Activated T-helper 17 cell treated with anti-CD3 and anti-CD28 coated beads, Interleukin-2, amount 50 U/mL, for 72 hours (primary cell): ENCODE data around the gene NCOA1. TPM values are rescaled to one million over a fixed set of nuclear protein-coding genes. Genes with fewer than 3 reads are reported as not detected.

Experiments
- ATAC-seq: fragments of 150-1000 bp; cut with Tn5 transposase; replicated peaks from 2 replicates; pipeline ENCODE4 v1.10.0; 2021; ENCODE audit warnings: mild to moderate bottlenecking, moderate library complexity
- H3K27ac Mint-ChIP-seq: one replicate; pipeline ENCODE4 v1.8.0; 2022; ENCODE audit warnings: mixed read lengths
- H3K27me3 Mint-ChIP-seq: one replicate; pipeline ENCODE4 v1.8.0; 2022; ENCODE audit warnings: mixed read lengths
- H3K36me3 Mint-ChIP-seq: one replicate; pipeline ENCODE4 v1.8.0; 2022; ENCODE audit warnings: low read depth, mild to moderate bottlenecking, mixed read lengths
- H3K4me1 Mint-ChIP-seq: one replicate; pipeline ENCODE4 v1.8.0; 2022; ENCODE audit warnings: mixed read lengths
- H3K4me3 Mint-ChIP-seq: one replicate; pipeline ENCODE4 v1.8.0; 2022; ENCODE audit warnings: mild to moderate bottlenecking, mixed read lengths
- H3K9me3 Mint-ChIP-seq: one replicate; pipeline ENCODE4 v1.8.0; 2022; ENCODE audit warnings: mixed read lengths
- total RNA-seq, 2 donors: library from RNA; stranded (reverse); gene quantifications; one replicate each; pipeline ENCODE4 v1.2.3, GENCODE V29; 2022

The NCOA1 gene
- total RNA-seq, 2 donors from 2014 or later: 27.5 to 29.7 TPM

- Mint-ChIP-seq H3K9me3 (no peaks in the 10 kb centered on the region), H3K4me1 (peaks cover 62% of the 10 kb centered on the region), H3K4me3 (peak overlapping the region; percentile 30), H3K27ac (peak overlapping the region; percentile 66), H3K27me3 (no peaks in the 10 kb centered on the region), H3K36me3 (no peaks in the 10 kb centered on the region)
- no peak for ATAC-seq
Measured at GRCh38 chr2:24508878-24509277, 17.8 kb downstream of the NCOA1 start.

DNA sequence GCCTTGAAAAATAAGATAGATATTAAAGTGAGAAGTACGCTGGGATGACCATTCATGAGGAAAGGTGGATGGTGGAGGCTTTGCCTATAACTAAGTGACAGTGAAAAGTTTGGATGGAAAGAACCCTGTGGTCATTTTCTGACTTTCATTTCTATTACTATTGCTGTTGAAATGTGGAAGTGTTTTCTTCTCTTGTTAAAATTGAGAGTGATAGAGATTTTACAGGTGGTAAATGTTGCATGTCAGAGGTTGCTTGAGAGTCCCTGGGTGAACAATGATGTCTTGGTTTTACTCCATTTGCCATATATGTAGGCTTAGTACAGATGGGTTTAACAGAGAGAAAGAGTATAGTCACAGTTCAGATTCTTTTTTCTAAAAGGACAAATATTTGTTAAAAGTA lies 18.4 kb downstream of the NCOA1 start:
- Mint-ChIP-seq H3K9me3 (no peaks in the 10 kb centered on the region), H3K4me1 (peaks cover 59% of the 10 kb centered on the region), H3K4me3 (peak overlapping the region; percentile 30), H3K27ac (peak overlapping the region; percentile 66), H3K36me3 (no peaks in the 10 kb centered on the region), H3K27me3 (no peaks in the 10 kb centered on the region)
- ATAC-seq: peak; percentile 80

DNA sequence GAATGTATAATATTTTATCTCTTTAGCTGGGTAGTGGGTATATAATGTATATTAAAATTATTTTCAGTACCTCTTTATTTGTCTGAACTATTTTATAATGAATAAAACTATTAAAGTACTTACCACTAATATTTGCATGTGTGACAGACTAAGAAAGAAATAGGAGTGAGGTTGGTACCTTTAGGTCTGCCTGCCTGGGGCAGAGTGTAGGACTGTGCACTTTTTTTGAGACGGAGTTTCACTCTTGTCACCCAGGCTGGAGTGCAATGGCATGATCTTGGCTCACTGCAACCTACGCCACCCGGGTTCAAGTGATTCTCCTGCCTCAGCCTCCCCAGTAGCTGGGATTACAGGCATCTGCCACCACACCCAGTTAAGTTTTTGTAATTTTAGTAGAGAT lies 18.8 kb downstream of the NCOA1 start:
- Mint-ChIP-seq H3K9me3 (no peaks in the 10 kb centered on the region), H3K27me3 (no peaks in the 10 kb centered on the region), H3K27ac (peak overlapping the region; percentile 66), H3K4me3 (no peak overlapping the region), H3K4me1 (peaks cover 59% of the 10 kb centered on the region), H3K36me3 (no peaks in the 10 kb centered on the region)
- ATAC-seq: no peak

DNA sequence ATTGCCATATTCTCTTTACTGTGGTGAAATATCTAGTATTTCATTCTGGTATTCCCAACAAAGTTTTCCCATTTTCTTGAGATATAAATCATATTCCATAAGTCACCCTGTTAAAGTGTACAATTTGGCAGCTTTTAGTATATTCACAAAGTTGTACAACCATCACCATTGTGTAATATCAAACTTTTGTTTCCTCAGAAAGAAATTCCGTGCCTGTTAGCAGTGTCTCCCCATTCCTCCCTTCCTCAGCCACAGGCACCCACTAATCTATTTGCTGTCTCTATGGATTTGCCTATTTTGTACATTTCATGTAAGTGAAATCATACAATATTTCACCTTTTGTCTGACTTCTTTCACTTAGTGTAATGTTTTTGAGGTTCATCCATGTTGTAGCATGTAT lies 19.7 kb downstream of the NCOA1 start:
- Mint-ChIP-seq H3K27ac (no peak overlapping the region), H3K4me1 (peaks cover 60% of the 10 kb centered on the region), H3K27me3 (no peaks in the 10 kb centered on the region), H3K9me3 (no peaks in the 10 kb centered on the region), H3K4me3 (no peak overlapping the region), H3K36me3 (no peaks in the 10 kb centered on the region)
- no peak for ATAC-seq

DNA sequence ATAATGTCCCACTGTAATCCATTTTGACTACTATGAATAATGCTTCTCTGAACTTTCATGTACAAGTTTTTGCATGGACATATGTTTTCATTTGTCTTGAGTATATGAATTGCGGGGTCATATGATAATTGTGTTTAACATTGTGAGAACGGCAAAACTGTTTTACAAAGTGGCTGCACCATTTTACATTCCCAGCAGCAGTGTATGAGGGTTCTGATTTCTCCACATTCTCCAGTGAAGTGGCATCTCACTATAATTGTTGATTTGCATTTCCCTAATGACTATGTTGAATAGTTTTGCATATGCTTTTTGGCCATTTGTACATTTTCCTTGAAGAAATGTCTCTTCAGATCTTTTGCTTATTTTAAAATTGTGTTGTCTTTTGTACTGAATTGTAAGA lies 20.1 kb downstream of the NCOA1 start:
- Mint-ChIP-seq H3K27ac (peak overlapping the region; percentile 73), H3K27me3 (no peaks in the 10 kb centered on the region), H3K9me3 (no peaks in the 10 kb centered on the region), H3K4me3 (peak overlapping the region; percentile 54), H3K36me3 (no peaks in the 10 kb centered on the region), H3K4me1 (peaks cover 58% of the 10 kb centered on the region)
- ATAC-seq: no peak

- no peaks in the 10 kb centered on the region for H3K9me3 Mint-ChIP-seq
- peak overlapping the region; percentile 73 for H3K27ac Mint-ChIP-seq
- peaks cover 55% of the 10 kb centered on the region for H3K4me1 Mint-ChIP-seq
- peak overlapping the region; percentile 54 for H3K4me3 Mint-ChIP-seq
- ATAC-seq: peak; percentile 73
- no peaks in the 10 kb centered on the region for H3K27me3 Mint-ChIP-seq
- H3K36me3 Mint-ChIP-seq: no peaks in the 10 kb centered on the region
Measured at GRCh38 chr2:24511894-24512293, 20.8 kb downstream of the NCOA1 start.

DNA sequence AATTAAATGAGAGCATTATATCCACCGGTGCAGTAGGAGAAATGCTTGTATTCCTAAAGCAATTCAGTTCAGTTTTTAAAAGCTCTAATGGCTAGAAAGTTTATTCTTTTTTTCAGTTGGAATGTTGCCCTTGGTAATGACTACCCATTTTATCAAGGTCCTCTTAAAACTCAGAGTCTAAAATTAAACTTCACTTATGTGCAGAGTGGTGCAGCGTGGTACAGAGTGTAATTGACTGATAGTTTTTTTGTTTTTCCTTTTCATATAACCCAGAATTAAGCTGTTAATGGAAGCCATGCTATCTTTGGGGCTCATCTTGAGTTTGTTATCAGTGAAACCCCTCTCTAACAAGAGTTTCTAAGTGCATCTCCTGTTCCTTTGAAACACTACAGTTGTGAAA lies 21.4 kb downstream of the NCOA1 start:
- H3K27ac Mint-ChIP-seq: peak overlapping the region; percentile 73
- no peaks in the 10 kb centered on the region for H3K27me3 Mint-ChIP-seq
- no peaks in the 10 kb centered on the region for H3K36me3 Mint-ChIP-seq
- H3K9me3 Mint-ChIP-seq: no peaks in the 10 kb centered on the region
- H3K4me1 Mint-ChIP-seq: peaks cover 57% of the 10 kb centered on the region
- no peak for ATAC-seq
- peak overlapping the region; percentile 54 for H3K4me3 Mint-ChIP-seq

DNA sequence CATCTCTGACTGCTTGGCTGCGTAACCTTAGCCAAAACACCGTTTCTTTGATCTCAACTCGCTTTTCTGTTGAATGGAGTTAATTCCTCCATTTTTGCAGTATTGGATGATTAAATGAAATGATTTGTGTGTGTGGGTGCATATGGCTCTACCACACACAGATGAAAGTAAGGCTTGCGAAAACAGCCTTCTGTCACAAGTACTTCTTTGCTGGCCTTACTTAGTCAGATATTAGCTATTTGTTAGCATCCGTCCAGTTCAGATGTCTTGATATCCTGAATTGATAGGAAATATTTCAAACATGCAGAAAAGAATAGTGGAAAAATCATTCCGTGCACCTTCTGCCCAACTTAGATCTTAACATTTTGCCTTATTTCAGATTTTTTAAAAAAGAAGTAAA lies 21.8 kb downstream of the NCOA1 start:
- peak overlapping the region; percentile 54 for H3K4me3 Mint-ChIP-seq

DNA sequence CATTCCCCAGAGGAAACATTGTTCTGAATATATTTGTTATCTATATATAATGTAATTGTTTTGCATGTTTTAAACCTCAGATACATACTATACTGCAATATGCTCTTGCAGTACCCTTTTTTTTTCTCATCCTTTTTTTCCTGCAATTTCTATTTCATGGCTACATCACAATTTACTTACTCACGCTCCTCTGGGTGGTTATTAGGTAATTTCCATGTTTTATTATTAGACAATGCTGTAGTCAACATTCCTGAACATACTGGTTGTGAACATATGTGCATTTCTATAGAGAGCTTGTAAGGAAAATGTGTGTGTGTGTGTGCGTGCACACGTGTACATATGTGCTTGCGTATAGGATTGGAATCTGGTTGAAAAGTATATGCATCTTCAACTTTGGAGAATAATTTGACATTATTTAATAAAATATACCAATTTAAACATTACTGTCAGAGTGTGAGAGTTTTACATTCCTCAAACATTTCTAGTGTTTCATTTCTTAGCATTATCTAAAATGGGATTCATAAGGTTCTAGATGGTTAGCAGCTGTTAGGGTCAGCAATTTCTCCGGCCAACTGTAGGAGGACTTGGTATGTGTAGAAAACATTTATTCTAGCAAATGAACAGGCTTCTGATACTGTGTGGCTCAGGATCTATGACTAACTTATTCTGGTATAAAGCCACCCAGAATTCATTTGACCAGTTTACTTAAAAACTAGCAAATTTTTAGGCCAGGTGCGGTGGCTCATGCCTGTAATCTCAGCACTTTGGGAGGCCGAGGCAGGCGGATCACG lies 22.4 kb downstream of the NCOA1 start:
- Mint-ChIP-seq H3K4me1 (peaks cover 53% of the 10 kb centered on the region), H3K27ac (no peak overlapping the region), H3K4me3 (no peak overlapping the region), H3K36me3 (no peaks in the 10 kb centered on the region), H3K9me3 (no peaks in the 10 kb centered on the region), H3K27me3 (no peaks in the 10 kb centered on the region)
- ATAC-seq: no peak

More for the DNA sequence above, 21.8 kb downstream of the NCOA1 start:
- Mint-ChIP-seq H3K9me3 (no peaks in the 10 kb centered on the region), H3K27ac (peak overlapping the region; percentile 73), H3K36me3 (no peaks in the 10 kb centered on the region), H3K4me1 (peaks cover 54% of the 10 kb centered on the region), H3K27me3 (no peaks in the 10 kb centered on the region)
- ATAC-seq: no peak

DNA sequence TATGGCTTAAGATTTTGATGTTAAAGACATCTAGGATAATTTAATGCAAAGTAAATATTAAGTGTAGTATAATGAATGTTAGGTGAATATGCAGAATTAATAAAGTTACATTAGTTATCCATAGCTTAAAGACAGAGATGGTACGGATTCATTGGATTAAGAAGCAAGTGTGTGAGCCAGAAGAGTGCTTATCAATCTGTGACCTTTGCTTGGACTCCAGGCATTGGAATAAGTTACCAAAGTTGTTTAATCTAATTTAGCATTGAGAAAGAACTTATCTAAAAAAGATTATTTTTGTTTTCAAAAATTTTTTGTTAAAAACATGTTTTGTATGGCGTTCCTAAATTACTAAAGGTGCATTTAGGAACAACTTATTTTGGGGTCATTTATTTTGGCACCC lies 23.8 kb downstream of the NCOA1 start:
- no peaks in the 10 kb centered on the region for H3K27me3 Mint-ChIP-seq
- peaks cover 42% of the 10 kb centered on the region for H3K4me1 Mint-ChIP-seq
- ATAC-seq: no peak
- no peak overlapping the region for H3K4me3 Mint-ChIP-seq
- no peak overlapping the region for H3K27ac Mint-ChIP-seq
- no peaks in the 10 kb centered on the region for H3K36me3 Mint-ChIP-seq
- H3K9me3 Mint-ChIP-seq: no peaks in the 10 kb centered on the region

- H3K4me1 Mint-ChIP-seq: peaks cover 41% of the 10 kb centered on the region
- H3K27ac Mint-ChIP-seq: no peak overlapping the region
- ATAC-seq: peak; percentile 47
- H3K36me3 Mint-ChIP-seq: no peaks in the 10 kb centered on the region
- H3K27me3 Mint-ChIP-seq: no peaks in the 10 kb centered on the region
- H3K4me3 Mint-ChIP-seq: no peak overlapping the region
- no peaks in the 10 kb centered on the region for H3K9me3 Mint-ChIP-seq
Measured at GRCh38 chr2:24515335-24515734, 24.3 kb downstream of the NCOA1 start.

- ATAC-seq: peak; percentile 54
- no peaks in the 10 kb centered on the region for H3K27me3 Mint-ChIP-seq
- no peak overlapping the region for H3K27ac Mint-ChIP-seq
- no peaks in the 10 kb centered on the region for H3K36me3 Mint-ChIP-seq
- no peaks in the 10 kb centered on the region for H3K9me3 Mint-ChIP-seq
- peaks cover 39% of the 10 kb centered on the region for H3K4me1 Mint-ChIP-seq
- no peak overlapping the region for H3K4me3 Mint-ChIP-seq
Measured at GRCh38 chr2:24515831-24516230, 24.8 kb downstream of the NCOA1 start.

DNA sequence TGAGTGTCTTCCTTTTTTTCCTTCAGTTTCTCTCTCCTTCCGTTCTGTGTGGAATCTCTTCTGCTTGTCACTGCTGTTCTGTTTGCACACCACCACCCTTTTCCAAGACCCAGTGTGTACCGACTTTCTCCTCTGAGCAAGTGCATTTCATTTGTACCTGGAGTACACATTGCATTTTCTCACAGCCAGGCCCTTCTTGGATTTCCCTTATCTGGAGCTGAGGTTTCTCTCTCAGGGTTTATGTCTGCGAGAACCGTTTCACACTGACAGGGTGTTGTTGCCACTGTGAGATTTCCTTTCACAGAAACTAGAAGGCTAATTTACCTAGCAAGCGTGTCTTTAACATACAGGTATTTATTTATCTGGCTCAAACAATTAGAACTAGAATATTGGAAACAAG lies 26.2 kb downstream of the NCOA1 start:
- Mint-ChIP-seq H3K27me3 (no peaks in the 10 kb centered on the region), H3K9me3 (peaks cover 1% of the 10 kb centered on the region), H3K4me1 (peaks cover 40% of the 10 kb centered on the region), H3K4me3 (peak overlapping the region; percentile 18), H3K36me3 (no peaks in the 10 kb centered on the region), H3K27ac (no peak overlapping the region)
- ATAC-seq: no peak

GRCh38 chr2:24520175-24520574 lies 29.1 kb downstream of the NCOA1 start:
- peak overlapping the region; percentile 66 for H3K4me3 Mint-ChIP-seq
- peaks cover 3% of the 10 kb centered on the region for H3K9me3 Mint-ChIP-seq
- ATAC-seq: no peak
- H3K4me1 Mint-ChIP-seq: peaks cover 38% of the 10 kb centered on the region
- H3K27me3 Mint-ChIP-seq: no peaks in the 10 kb centered on the region
- H3K27ac Mint-ChIP-seq: peak overlapping the region; percentile 93
- H3K36me3 Mint-ChIP-seq: peaks cover 11% of the 10 kb centered on the region

- peaks cover 33% of the 10 kb centered on the region for H3K4me1 Mint-ChIP-seq
- peaks cover 3% of the 10 kb centered on the region for H3K9me3 Mint-ChIP-seq
- H3K36me3 Mint-ChIP-seq: peaks cover 12% of the 10 kb centered on the region
- H3K4me3 Mint-ChIP-seq: peak overlapping the region; percentile 66
- no peaks in the 10 kb centered on the region for H3K27me3 Mint-ChIP-seq
- H3K27ac Mint-ChIP-seq: peak overlapping the region; percentile 93
- peak; percentile 80 for ATAC-seq
Measured at GRCh38 chr2:24521162-24521857, 30.3 kb downstream of the NCOA1 start.
